Adrenal gland (tissue), 12 donors: ENCODE data around the gene GRB10. TPM values are rescaled to one million over a fixed set of nuclear protein-coding genes. Genes with fewer than 3 reads are reported as not detected.

ENCODE experiments used
- DNase-seq, 7 donors: peaks; one replicate each; pipeline ENCODE4 v3.0.0-alpha.2; 2019 to 2020
- H3K27ac ChIP-seq, 5 donors: fragments of 200-600 bp; sonication (generic) in 4 of 5; 1 replicate in 3 of 5; 2 replicates in 2 of 5; pipeline versions ENCODE4 v1.5.1 to v1.8.0; 2016 to 2020; ENCODE audit warnings: mild to moderate bottlenecking in 1 of 5
- H3K27me3 ChIP-seq: fragments of 200-600 bp; 2 replicates; pipeline ENCODE4 v1.8.0; 2021
- H3K36me3 ChIP-seq, 2 donors: fragments of 200-600 bp; replicated peaks in 1 of 2; 1 replicate in 1 of 2; 2 replicates in 1 of 2; pipeline versions ENCODE4 v1.5.1 to v1.8.0; 2018 to 2022
- H3K4me1 ChIP-seq, 2 donors: fragments of 200-600 bp; replicated peaks in 1 of 2; 1 replicate in 1 of 2; 2 replicates in 1 of 2; pipeline versions ENCODE4 v1.5.1 to v1.8.0; 2018 to 2021
- H3K4me3 ChIP-seq, 4 donors: fragments of 200-600 bp; sonication (generic) in 3 of 4; one replicate each; pipeline ENCODE4 v1.5.1; 2016 to 2018
- H3K9me3 ChIP-seq, 3 donors: fragments of 200-600 bp; sonication (generic) in 1 of 3; replicated peaks in 1 of 3; 1 replicate in 2 of 3; 2 replicates in 1 of 3; pipeline versions ENCODE4 v1.5.1 to v1.8.0; 2016 to 2021
- CTCF ChIP-seq, 6 experiments: fragments of 450-650 bp in 4 of 6; fragments of 200-600 bp in 2 of 6; sonication (generic) in 1 of 6; IDR thresholded peaks; 1 replicate in 5 of 6; 2 replicates in 1 of 6; pipeline versions ENCODE4 v1.5.1 to v1.8.0; 2016 to 2021; ENCODE audit warnings: antibody characterized with exemption in 6 of 6, mild to moderate bottlenecking in 2 of 6, moderate library complexity in 1 of 6
- POLR2A ChIP-seq, 2 donors: fragments of 450-650 bp; IDR thresholded peaks; one replicate each; pipeline ENCODE4 v1.6.1; 2017; ENCODE audit warnings: antibody characterized with exemption in 2 of 2, mild to moderate bottlenecking in 2 of 2, moderate library complexity in 1 of 2
- WGBS, 4 donors: extraction: QIAGEN DNeasy Blood & Tissue Kit in 2 of 4; methylation state at CpG; one replicate each; pipeline versions ENCODE4 v1.1.5 to v1.1.7; 2013 to 2017; 5-methylcytosine and 5-hydroxymethylcytosine counted together
- intact Hi-C, 2 donors: fragments of 100-400 bp; cut with DNase I; formaldehyde crosslinking; loops; one replicate each; pipeline versions ENCODE4 v1.14.1 to v1.15.0; 2022 to 2023
- polyA plus RNA-seq, 3 donors: library from polyadenylated mRNA; stranded (reverse); fragments of 200-250 nt in 2 of 3; fragments of 350-450 nt in 1 of 3; fragmentation: Illumina TruSeq in 1 of 3; extraction: RNeasy Lipid Tissue Mini Kit (QIAGEN cat#74804) in 1 of 3; gene quantifications; one replicate each; pipeline ENCODE4 v1.2.3, GENCODE V29; 2013 to 2014
- total RNA-seq, 9 donors: library from RNA; depleted of rRNA in 4 of 9; stranded (reverse); fragments of >200 nt in 4 of 9; fragments of 120-200 nt in 1 of 9; fragmentation: NEBNext Ultra II Directional in 1 of 9; extraction: Animal tissue kit (Norgen Biotek cat#: 25700) in 1 of 9; gene quantifications; one replicate each; pipeline versions ENCODE4 v1.1.0 to v1.2.4, GENCODE V29; 2013 to 2023
- donor health status: healthy with polysubstance abuse.
- donor health status: Bipolar disorder and iron deficiency.
- donor health status: DM: yes; HTN: yes; CAD: no.
- donor health status: DM: no; HTN: no; CAD: no.
- donor health status: DM: no; HTN: no; CAD: no.
- donor health status: DM: yes; HTN: yes; CAD: no.

GRB10 gene
- total and polyA plus RNA-seq, 12 donors = 33.5 to 158 (median 67.3) TPM

GRCh38 chr7:50822706-50823105 is 40.0 kb upstream of the GRB10 start:
- Histone ChIP-seq H3K9me3 (no peaks in the 10 kb centered on the region), H3K4me3 (no peak overlapping the region), H3K4me1 (peaks cover 9 to 13% of the 10 kb centered on the region in 2 donors), H3K27ac (no peak overlapping the region), H3K27me3 (no peaks in the 10 kb centered on the region), H3K36me3 (no peaks in the 10 kb centered on the region)
- TF ChIP-seq POLR2A (IDR thresholded peaks at IDR 0.05) (no peak), CTCF (IDR thresholded peaks at IDR 0.05) (no peak)
- no peak for DNase-seq
- intact Hi-C loops = no loop called here
- WGBS, 4 donors = 92 to 99% (median 95%) methylated on average over 5 of the region's 5 CpGs

GRCh38 chr7:50822110-50822509 is 39.4 kb upstream of the GRB10 start:
- Histone ChIP-seq H3K4me1 (peaks cover 9 to 13% of the 10 kb centered on the region in 2 donors), H3K27me3 (no peaks in the 10 kb centered on the region), H3K27ac (peak overlapping the region in 1 of 5 donors; percentile 19), H3K36me3 (no peaks in the 10 kb centered on the region), H3K9me3 (no peaks in the 10 kb centered on the region), H3K4me3 (no peak overlapping the region)
- WGBS, 4 donors = 27 to 40% (median 31%) methylated on average over 5 of the region's 5 CpGs
- no peak for TF ChIP-seq POLR2A (IDR thresholded peaks at IDR 0.05)
- TF ChIP-seq CTCF (IDR thresholded peaks at IDR 0.05) = no peak
- no peak for DNase-seq
- intact Hi-C loops = no loop called here

- TF ChIP-seq CTCF (IDR thresholded peaks at IDR 0.05) (no peak), POLR2A (IDR thresholded peaks at IDR 0.05) (no peak)
- 48 to 67% (median 56%) methylated on average over 11 of the region's 11 CpGs for WGBS, 4 donors
- H3K36me3 ChIP-seq = no peaks in the 10 kb centered on the region
- H3K4me1 ChIP-seq = peaks cover 9 to 13% of the 10 kb centered on the region in 2 donors
- no peaks in the 10 kb centered on the region for H3K9me3 ChIP-seq
- peak in 6 of 7 donors; percentile 32 to 67 (median 49) for DNase-seq
- no peak overlapping the region for H3K4me3 ChIP-seq
- intact Hi-C loops = no loop called here
- H3K27me3 ChIP-seq = no peaks in the 10 kb centered on the region
- peak overlapping the region in 1 of 5 donors; percentile 19 for H3K27ac ChIP-seq
Observed at GRCh38 chr7:50821457-50822008, 38.8 kb upstream of the GRB10 start.

GRCh38 chr7:50818324-50818723 is 35.6 kb upstream of the GRB10 start:
- no peaks in the 10 kb centered on the region for H3K36me3 ChIP-seq
- H3K27ac ChIP-seq = no peak overlapping the region
- H3K9me3 ChIP-seq = no peaks in the 10 kb centered on the region
- peak in 4 of 7 donors; percentile 22 to 53 (median 32) for DNase-seq
- 71 to 88% (median 81%) methylated on average over 6 of the region's 6 CpGs for WGBS, 4 donors
- H3K4me3 ChIP-seq = no peak overlapping the region
- intact Hi-C loops = no loop called here
- H3K4me1 ChIP-seq = peaks cover 9 to 13% of the 10 kb centered on the region in 2 donors
- no peaks in the 10 kb centered on the region for H3K27me3 ChIP-seq
- TF ChIP-seq POLR2A (IDR thresholded peaks at IDR 0.05) = no peak
- no peak for TF ChIP-seq CTCF (IDR thresholded peaks at IDR 0.05)
